Astrocyte (in vitro differentiated cells and primary cell): Measurements from ENCODE around the gene CLDN3.

Source experiments
- CTCF ChIP-seq: IDR thresholded peaks from 2 replicates; pipeline ENCODE4 v1.5.1; 2011; ENCODE audit warnings: low read depth, mild to moderate bottlenecking, inconsistent platforms, low read length, moderate library complexity; ENCODE audit not compliant: insufficient read depth
- EZH2 ChIP-seq: IDR thresholded peaks from 2 replicates; pipeline ENCODE4 v1.6.1; 2012; ENCODE audit warnings: mild to moderate bottlenecking, low read length, inconsistent platforms; ENCODE audit not compliant: insufficient read depth

- TF ChIP-seq CTCF = no peak
- TF ChIP-seq EZH2 = no peak
Observed at GRCh38 chr7:73726083-73726466, 44.0 kb downstream of the CLDN3 start.
